A172 (cell line): Measurements from ENCODE around the gene UBXN10. TPM values are rescaled to one million over a fixed set of nuclear protein-coding genes. Genes with fewer than 3 reads are reported as not detected.

Experiments used
- DNase-seq: peaks from one replicate; pipeline ENCODE4 v3.0.0-alpha.2; 2015; ENCODE audit warnings: low spot score
- total RNA-seq: library from RNA; depleted of rRNA; stranded (reverse); fragments of >200 nt; shearing (Covaris generic); gene quantifications from 2 replicates; pipeline ENCODE4 v1.2.3, GENCODE V29; 2014; rRNA removed

The UBXN10 gene, protein sequence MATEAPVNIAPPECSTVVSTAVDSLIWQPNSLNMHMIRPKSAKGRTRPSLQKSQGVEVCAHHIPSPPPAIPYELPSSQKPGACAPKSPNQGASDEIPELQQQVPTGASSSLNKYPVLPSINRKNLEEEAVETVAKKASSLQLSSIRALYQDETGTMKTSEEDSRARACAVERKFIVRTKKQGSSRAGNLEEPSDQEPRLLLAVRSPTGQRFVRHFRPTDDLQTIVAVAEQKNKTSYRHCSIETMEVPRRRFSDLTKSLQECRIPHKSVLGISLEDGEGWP
- total RNA-seq = not detected in 2 replicates

GRCh38 chr1:20185834-20186782 lies at the start of gene UBXN10, which contains the start of gene PLA2G2C:
UBXN10 (plus strand) TSS chr1:20186096; CDS start chr1:20190562, 4,466 bp downstream.
PLA2G2C (minus strand) TSS chr1:20186518; CDS start chr1:20177363, 9,155 bp downstream.
- no peak for DNase-seq

DNA sequence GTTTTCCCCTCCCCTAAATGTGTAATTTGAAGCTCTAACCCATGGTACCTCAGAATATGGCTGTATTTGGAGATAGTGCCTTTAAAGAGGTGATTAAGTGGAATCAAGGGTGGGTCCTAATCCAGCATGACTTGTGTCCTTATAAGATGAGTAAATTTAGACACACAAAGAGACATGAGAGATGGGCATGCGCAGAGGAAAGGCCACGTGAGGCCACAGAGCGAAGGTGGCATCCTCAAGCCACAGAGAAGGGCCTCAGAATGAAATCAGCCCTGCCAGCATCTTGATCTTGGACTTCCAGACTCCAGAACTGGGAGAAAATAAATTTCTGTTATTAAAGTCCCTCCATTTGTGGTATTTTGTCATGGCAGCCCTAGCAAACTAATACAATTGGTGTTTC lies 49.6 kb upstream of the UBXN10 start:
- no peak for DNase-seq

DNA sequence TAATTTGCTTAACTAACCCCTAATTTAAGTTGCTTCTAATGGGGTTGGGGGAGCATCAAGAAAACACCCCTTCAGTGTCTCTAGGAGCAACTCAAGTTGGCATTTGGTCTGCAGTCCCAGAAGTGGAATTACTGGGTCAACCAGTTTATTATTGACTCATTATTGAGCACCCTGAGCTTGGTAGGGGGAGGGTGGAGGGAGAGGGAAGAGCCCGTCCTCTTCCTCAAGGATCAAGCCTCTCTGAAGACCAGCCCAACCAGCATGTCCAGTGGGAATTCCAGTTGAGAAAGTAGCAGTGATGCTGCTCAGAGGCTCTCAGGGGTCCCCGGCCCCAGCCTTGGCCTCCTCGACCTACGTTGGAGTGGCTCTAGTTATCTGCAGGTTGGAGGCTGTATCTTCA lies 48.8 kb upstream of the UBXN10 start:
- no peak for DNase-seq

- no peak for DNase-seq
Measured at GRCh38 chr1:20137604-20138003, 48.3 kb upstream of the UBXN10 start.

DNA sequence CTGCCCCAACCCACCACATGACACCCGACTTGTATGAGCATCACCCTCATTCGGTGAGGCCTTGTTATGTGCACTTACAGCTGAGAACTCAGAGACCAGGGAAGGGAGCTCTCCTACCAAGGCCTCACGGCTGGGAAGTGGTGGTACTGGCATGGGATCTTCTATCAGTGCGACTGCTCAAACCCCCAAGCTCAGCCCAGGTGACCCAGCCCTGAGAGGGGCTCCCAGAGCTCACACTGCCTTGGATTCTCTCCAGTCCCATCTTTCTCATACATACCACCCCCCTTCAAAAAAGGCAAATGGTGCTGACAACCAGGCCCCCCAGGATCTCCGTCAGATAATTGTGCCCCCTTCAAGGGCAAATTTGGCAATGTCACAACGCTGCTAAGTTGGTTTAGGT lies 47.5 kb upstream of the UBXN10 start:
- DNase-seq = no peak

DNA sequence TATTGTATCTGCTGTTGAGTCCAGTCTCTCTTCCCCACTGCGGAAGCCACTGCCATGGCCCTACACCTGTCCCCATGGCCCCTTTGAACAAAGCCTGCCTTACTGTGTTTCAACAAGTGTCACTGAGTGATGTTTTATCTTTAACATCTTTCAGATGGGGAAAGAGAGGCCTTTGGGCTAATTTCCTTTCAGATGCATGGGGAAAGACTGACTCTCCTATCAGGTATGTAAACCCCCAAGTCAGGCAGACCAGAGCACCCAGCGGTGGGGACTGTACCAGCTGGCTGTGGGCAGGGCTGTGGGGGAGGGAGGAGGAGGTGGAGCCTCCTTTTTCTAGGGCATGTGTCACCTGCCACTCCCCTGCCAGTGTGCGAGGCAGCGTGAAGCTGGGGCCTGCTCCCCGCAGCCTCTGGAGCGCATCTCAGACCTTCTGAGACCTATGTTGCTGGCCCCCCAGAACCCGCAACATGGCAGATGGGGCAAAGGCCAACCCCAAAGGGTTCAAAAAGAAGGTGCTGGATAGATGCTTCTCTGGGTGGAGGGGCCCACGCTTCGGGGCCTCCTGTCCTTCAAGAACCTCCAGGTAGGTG lies 46.8 kb upstream of the UBXN10 start, which contains the start of gene PLA2G2F:
Gene PLA2G2F (plus strand): TSS at position 363 of the 590 bp plus-strand sequence. CDS start 105 bp downstream, at position 468.
- no peak for DNase-seq

DNA sequence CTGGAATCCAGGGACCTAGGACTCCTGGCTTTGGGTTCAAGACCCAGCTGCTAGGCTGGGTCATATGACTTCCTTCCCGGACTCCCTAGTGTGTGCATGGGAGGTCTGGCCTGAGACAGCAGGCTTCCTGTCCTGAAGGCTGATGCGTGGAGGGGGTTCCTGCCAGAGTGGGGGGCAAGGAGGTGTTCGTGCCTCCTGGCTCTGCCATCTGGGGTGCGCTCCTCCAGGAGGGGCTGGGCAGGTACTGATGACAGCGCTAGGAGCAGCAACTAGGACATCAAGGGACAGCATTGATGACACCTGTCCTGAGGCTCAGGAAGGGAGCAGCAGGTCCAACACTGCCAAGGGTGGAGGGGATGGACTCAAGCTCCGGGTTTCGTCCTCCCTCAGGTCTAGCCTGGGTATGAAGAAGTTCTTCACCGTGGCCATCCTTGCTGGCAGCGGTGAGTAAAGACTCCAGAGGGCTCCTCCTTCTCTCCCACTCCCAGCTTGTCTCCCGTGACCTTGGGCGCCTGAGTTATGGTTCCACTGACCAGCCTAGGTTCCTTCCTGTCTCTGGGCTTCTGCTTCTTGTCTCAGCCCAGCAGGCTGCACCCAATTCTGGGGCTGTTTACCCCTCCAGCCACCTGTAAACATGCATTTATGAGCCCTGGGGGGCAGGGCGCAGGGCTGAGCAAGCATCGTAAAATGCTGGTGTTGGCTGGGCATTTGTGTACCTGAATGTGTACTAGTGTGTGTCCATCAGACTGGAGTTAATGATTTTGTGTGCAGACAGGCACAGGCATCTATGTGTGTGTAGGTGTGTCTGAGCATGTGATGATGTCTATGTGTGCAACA lies 45.9 kb upstream of the UBXN10 start:
- DNase-seq = no peak

- no peak for DNase-seq
Measured at GRCh38 chr1:20141001-20141400, 44.9 kb upstream of the UBXN10 start.

GRCh38 chr1:20141466-20141865 lies 44.4 kb upstream of the UBXN10 start:
- no peak for DNase-seq

GRCh38 chr1:20142001-20142710 lies 43.7 kb upstream of the UBXN10 start:
- no peak for DNase-seq

DNA sequence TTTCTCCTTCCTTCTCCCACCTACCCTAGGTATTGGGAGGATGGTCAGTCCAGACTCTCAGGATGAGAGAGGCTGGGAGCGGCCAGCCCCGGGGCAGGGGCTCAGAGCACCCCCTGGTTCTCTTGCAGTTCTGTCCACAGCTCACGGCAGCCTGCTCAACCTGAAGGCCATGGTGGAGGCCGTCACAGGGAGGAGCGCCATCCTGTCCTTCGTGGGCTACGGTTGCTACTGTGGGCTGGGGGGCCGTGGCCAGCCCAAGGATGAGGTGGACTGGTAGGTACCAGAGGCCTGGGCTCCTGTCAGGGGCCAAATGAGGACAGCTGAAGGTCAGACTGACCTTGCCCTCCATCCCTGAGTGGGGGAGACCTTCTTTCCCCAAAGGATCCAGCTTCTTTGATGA lies 42.6 kb upstream of the UBXN10 start:
- no peak for DNase-seq

DNA sequence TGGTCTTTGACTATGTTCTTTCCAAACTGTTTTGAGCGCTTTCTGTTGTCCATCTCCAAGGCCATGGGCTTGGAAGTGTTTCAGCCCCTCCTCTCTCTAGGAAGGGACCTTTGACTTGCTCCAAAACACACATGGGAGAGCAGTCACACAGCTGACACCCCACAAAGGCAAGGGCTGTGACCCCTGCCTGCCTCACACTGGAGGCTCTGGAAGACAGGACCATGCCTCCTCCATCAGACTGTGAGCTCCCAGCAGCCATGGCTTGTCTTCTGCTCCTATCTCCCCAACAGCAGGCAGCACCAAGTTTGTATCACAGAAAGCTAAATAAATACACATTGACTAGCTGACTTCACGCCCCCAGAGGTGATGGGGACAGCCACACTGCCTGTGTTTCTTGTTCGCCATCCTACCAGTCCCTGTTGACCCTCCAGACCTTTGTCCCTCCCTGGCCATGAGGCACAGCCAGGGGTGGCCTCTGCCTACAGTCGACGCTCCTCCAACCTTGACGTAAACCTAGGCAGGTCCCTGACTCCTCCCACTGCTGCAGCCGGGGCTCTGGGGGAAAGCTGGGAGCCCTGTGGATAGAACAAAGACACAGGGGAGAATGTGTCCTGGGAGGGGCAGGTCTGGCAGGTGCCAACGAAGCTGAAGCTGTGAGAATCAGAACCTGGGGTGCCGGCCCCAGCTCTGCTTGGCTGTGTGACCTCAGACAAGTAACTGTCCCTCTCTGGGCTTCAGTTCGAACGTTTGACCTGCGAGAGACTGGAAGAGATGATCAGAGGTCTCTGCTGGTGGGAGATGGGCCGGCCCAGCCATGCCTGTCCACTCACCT lies 41.9 kb upstream of the UBXN10 start:
- DNase-seq = no peak

DNA sequence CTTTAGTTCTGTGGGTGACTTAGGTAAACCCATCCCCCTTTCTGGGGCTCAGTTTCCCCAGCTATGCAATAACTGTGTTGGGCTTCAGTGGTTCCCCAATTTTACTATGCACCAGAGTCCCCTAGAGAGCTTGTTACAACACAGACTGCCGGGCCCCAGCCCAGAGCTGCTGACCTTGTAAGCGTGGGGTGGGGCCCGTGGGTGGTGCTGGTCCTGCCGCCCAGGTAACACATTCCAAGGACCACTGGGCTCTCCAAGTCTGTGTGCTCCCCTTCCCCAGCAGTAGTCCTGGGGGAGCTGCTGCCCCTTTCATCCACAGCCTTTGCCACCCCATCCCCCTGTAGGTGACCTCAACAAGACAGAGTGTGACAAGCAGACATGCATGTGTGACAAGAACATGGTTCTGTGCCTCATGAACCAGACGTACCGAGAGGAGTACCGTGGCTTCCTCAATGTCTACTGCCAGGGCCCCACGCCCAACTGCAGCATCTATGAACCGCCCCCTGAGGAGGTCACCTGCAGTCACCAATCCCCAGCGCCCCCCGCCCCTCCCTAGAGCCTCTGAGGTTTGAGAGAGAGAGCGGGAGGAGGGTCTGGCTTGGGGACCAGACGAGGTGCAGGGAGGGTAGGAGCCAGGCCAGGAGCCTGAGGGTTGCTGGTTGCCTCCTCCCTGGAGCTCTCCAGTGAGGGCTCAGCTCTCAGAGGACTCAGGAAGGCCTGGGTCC lies 37.9 kb upstream of the UBXN10 start:
- no peak for DNase-seq

GRCh38 chr1:20148571-20149500 lies 37.1 kb upstream of the UBXN10 start:
- DNase-seq = no peak

DNA sequence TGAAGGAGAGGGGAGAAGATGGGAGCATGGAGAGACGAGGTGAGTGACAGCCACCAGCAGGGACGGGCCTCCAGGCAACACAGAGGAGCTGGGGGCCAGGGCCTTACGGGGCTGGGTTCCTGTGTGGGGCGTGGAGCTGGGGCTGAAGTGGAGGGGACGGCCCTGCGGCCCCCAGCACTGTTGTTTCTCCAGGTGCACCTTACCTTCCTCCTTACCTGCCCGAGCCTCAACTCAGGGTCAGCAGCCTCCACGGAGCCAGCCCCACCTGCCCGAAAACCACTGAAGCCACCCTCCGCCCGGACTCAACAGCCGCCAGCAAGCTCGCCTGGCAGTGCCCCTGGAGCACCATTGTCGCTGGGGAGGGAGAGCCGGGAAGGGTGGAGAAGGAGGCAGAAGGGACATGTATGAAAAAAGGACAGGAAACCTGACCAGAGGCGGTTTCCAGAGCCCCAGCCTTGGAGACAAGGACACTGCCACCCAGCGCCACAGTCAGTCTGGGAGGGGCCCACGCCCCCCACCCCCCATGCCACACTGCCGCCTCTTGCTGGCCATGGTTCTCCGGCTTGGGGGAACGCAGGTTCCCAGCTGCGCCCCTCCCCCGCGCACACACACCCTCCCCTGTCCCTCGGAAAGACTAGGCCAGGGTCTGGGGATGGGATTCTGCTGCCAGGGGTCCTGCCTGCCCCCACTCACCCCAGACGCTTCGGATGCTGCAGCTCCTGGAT lies 36.1 kb upstream of the UBXN10 start:
- no peak for DNase-seq

- DNase-seq = no peak
Measured at GRCh38 chr1:20150326-20150705, 35.6 kb upstream of the UBXN10 start.

DNA sequence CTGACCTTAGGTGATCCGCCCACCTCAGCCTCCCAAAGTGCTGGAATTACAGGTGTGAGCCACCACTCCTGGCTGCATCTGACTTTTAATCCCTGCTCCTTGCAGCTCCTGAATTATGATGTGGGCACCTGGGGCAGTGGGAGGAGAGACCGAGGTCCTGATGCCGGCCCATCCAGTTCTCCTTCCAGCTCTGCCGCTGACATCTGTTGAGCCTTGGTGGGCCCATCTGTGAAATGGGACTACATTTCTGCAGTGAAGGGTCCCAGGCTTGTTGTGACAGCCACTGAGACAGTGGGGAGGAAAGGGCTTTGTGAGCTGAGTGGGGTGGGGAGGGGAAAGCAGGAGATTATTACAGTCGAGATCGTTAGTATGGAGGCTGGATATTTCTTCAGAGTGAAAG lies 34.9 kb upstream of the UBXN10 start:
- no peak for DNase-seq
